ENCODE measurements around the gene FASTK. TPM values are rescaled to one million over a fixed set of nuclear protein-coding genes. Genes with fewer than 3 reads are reported as not detected.

The FASTK gene
- total RNA-seq, 4 donors from 2014 or later = 121 to 241 (median 144) TPM

GRCh38 chr7:151117565-151117964 lies 37.0 kb upstream of the FASTK start:
- Histone ChIP-seq H3K27me3 (no peaks in the 10 kb centered on the region), H3K4me3 (no peak overlapping the region), H3K4me1 (peaks cover 15 to 26% (median 22%) of the 10 kb centered on the region in 4 donors), H3K9me3 (no peaks in the 10 kb centered on the region), H3K36me3 (peaks cover 0 to 15% (median 4%) of the 10 kb centered on the region in 4 donors), H3K27ac (no peak overlapping the region)
- no peak for DNase-seq
- WGBS, 2 donors (ENCODE audit: low coverage in 1 of 2) = 85% methylated on average over 11 of the region's 12 CpGs; no CpG with 5 or more reads in 1 of the 2 donors
- intact Hi-C loops (cut with DNase I; ENCODE audit: low total_unique reads) (no loop called here), in situ Hi-C loops (cut with MboI; ENCODE audit: low pct_ligation_motif_present in 1 of 4, low pct_unique_long_range_greater_than_20kb in 1 of 4, low sequenced_read_pairs in 3 of 4) (no loop called here)
- TF ChIP-seq CTCF (IDR thresholded peaks at IDR 0.05) (no peak), EP300 (IDR thresholded peaks at IDR 0.05; ENCODE audit: low read depth) (no peak), POLR2AphosphoS5 (IDR thresholded peaks at IDR 0.05) (no peak), POLR2A (IDR thresholded peaks at IDR 0.05) (no peak)

GRCh38 chr7:151116603-151117440 lies 36.2 kb upstream of the FASTK start:
- no peak for TF ChIP-seq POLR2A (IDR thresholded peaks at IDR 0.05)
- TF ChIP-seq POLR2AphosphoS5 (IDR thresholded peaks at IDR 0.05) = no peak
- TF ChIP-seq EP300 (IDR thresholded peaks at IDR 0.05; ENCODE audit: low read depth) = no peak
- no peak for TF ChIP-seq CTCF (IDR thresholded peaks at IDR 0.05)
- intact Hi-C loops (cut with DNase I; ENCODE audit: low total_unique reads) (no loop called here), in situ Hi-C loops (cut with MboI; ENCODE audit: low pct_ligation_motif_present in 1 of 4, low pct_unique_long_range_greater_than_20kb in 1 of 4, low sequenced_read_pairs in 3 of 4) (no loop called here)
- Histone ChIP-seq H3K4me3 (no peak overlapping the region), H3K27me3 (no peaks in the 10 kb centered on the region), H3K9me3 (no peaks in the 10 kb centered on the region), H3K27ac (peak overlapping the region in 1 of 4 donors; percentile 59), H3K36me3 (peaks cover 0 to 15% (median 4%) of the 10 kb centered on the region in 4 donors), H3K4me1 (peaks cover 15 to 26% (median 22%) of the 10 kb centered on the region in 4 donors)
- DNase-seq = no peak
- WGBS, 2 donors (ENCODE audit: low coverage in 1 of 2) = 73 to 94% methylated on average over 3 to 27 of the region's 27 CpGs

GRCh38 chr7:151115836-151116418 lies 35.3 kb upstream of the FASTK start:
- in situ Hi-C loops (cut with MboI; ENCODE audit: low pct_ligation_motif_present in 1 of 4, low pct_unique_long_range_greater_than_20kb in 1 of 4, low sequenced_read_pairs in 3 of 4) = no loop called here
- Histone ChIP-seq H3K27me3 (no peaks in the 10 kb centered on the region), H3K36me3 (peaks cover 0 to 15% (median 4%) of the 10 kb centered on the region in 4 donors), H3K9me3 (no peaks in the 10 kb centered on the region), H3K4me1 (peaks cover 15 to 33% (median 23%) of the 10 kb centered on the region in 4 donors), H3K4me3 (peak overlapping the region in 3 of 4 donors; percentile 18 to 38 (median 20)), H3K27ac (peak overlapping the region in 2 of 4 donors; percentile 57 to 59)
- peak; percentile 78 for DNase-seq
- intact Hi-C loops (cut with DNase I; ENCODE audit: low total_unique reads) = no loop called here
- TF ChIP-seq EP300 (IDR thresholded peaks at IDR 0.05; ENCODE audit: low read depth) (no peak), POLR2A (IDR thresholded peaks at IDR 0.05) (peak; percentile 46), POLR2AphosphoS5 (IDR thresholded peaks at IDR 0.05) (peak in 2 of 3 donors; percentile 21 to 25)
- 76% methylated on average over 13 of the region's 14 CpGs; no CpG with 5 or more reads in 1 of the 2 donors for WGBS, 2 donors (ENCODE audit: low coverage in 1 of 2)

GRCh38 chr7:151115121-151115835 lies 34.7 kb upstream of the FASTK start:
- Histone ChIP-seq H3K9me3 (no peaks in the 10 kb centered on the region), H3K36me3 (peaks cover 0 to 12% (median 4%) of the 10 kb centered on the region in 4 donors), H3K4me1 (peaks cover 15 to 38% (median 27%) of the 10 kb centered on the region in 4 donors), H3K27ac (peak overlapping the region in 2 of 4 donors; percentile 57 to 59), H3K27me3 (no peaks in the 10 kb centered on the region), H3K4me3 (peak overlapping the region in 3 of 4 donors; percentile 18 to 38 (median 20))
- intact Hi-C loops (cut with DNase I; ENCODE audit: low total_unique reads) (no loop called here), in situ Hi-C loops (cut with MboI; ENCODE audit: low pct_ligation_motif_present in 1 of 4, low pct_unique_long_range_greater_than_20kb in 1 of 4, low sequenced_read_pairs in 3 of 4) (no loop called here)
- WGBS, 2 donors (ENCODE audit: low coverage in 1 of 2) = 36% methylated on average over 23 of the region's 114 CpGs; no CpG with 5 or more reads in 1 of the 2 donors
- no peak for TF ChIP-seq EP300 (IDR thresholded peaks at IDR 0.05; ENCODE audit: low read depth)
- TF ChIP-seq CTCF (IDR thresholded peaks at IDR 0.05) = no peak
- TF ChIP-seq POLR2A (IDR thresholded peaks at IDR 0.05) = no peak
- TF ChIP-seq POLR2AphosphoS5 (IDR thresholded peaks at IDR 0.05) = no peak
- no peak for DNase-seq
